ENCODE results near the gene PRR23E. TPM values are rescaled to one million over a fixed set of nuclear protein-coding genes. Genes with fewer than 3 reads are reported as not detected.
A peak's percentile ranks its signal among the peaks of the same experiment; 100 is the strongest.

Gene PRR23E
- total RNA-seq, 1 donor from 2014 or later, result not detected

GRCh38 chr3:127218454-127218922 is 25.6 kb downstream of the PRR23E start:
- Mint-ChIP-seq H3K27ac (no peak overlapping the region), H3K4me1 (ENCODE audit: unreplicated experiment) (peaks cover 9% of the 10 kb centered on the region), H3K36me3 (no peaks in the 10 kb centered on the region), H3K4me3 (no peak overlapping the region), H3K27me3 (peaks cover 17% of the 10 kb centered on the region), H3K9me3 (no peaks in the 10 kb centered on the region)
- TF ChIP-seq CTCF (conservative IDR thresholded peaks at IDR 0.05), result no peak
- no peak for DNase-seq (ENCODE audit: extremely low spot score, unreplicated experiment)

- Mint-ChIP-seq H3K27me3 (peaks cover 10% of the 10 kb centered on the region), H3K36me3 (no peaks in the 10 kb centered on the region), H3K4me1 (ENCODE audit: unreplicated experiment) (peaks cover 9% of the 10 kb centered on the region), H3K4me3 (no peak overlapping the region), H3K27ac (no peak overlapping the region), H3K9me3 (no peaks in the 10 kb centered on the region)
- no peak for TF ChIP-seq CTCF (conservative IDR thresholded peaks at IDR 0.05)
- DNase-seq (ENCODE audit: extremely low spot score, unreplicated experiment), result no peak
Measured at GRCh38 chr3:127220497-127220896, 27.6 kb downstream of the PRR23E start.

- Mint-ChIP-seq H3K4me1 (ENCODE audit: unreplicated experiment) (peaks cover 9% of the 10 kb centered on the region), H3K9me3 (no peaks in the 10 kb centered on the region), H3K4me3 (no peak overlapping the region), H3K27me3 (peaks cover 5% of the 10 kb centered on the region), H3K36me3 (no peaks in the 10 kb centered on the region), H3K27ac (no peak overlapping the region)
- peak; percentile 62 for DNase-seq (ENCODE audit: extremely low spot score, unreplicated experiment)
- TF ChIP-seq CTCF (conservative IDR thresholded peaks at IDR 0.05), result no peak
Measured at GRCh38 chr3:127221037-127221436, 28.1 kb downstream of the PRR23E start.

GRCh38 chr3:127221446-127222035 is 28.6 kb downstream of the PRR23E start:
- Mint-ChIP-seq H3K27me3 (peaks cover 5% of the 10 kb centered on the region), H3K4me1 (ENCODE audit: unreplicated experiment) (peaks cover 9% of the 10 kb centered on the region), H3K9me3 (no peaks in the 10 kb centered on the region), H3K27ac (no peak overlapping the region), H3K36me3 (no peaks in the 10 kb centered on the region), H3K4me3 (no peak overlapping the region)
- DNase-seq (ENCODE audit: extremely low spot score, unreplicated experiment), result peak; percentile 37
- no peak for TF ChIP-seq CTCF (conservative IDR thresholded peaks at IDR 0.05)

GRCh38 chr3:127222163-127222562 is 29.2 kb downstream of the PRR23E start:
- Mint-ChIP-seq H3K4me1 (ENCODE audit: unreplicated experiment) (peaks cover 9% of the 10 kb centered on the region), H3K27ac (no peak overlapping the region), H3K27me3 (peaks cover 5% of the 10 kb centered on the region), H3K36me3 (no peaks in the 10 kb centered on the region), H3K4me3 (no peak overlapping the region), H3K9me3 (no peaks in the 10 kb centered on the region)
- peak; percentile 60 for DNase-seq (ENCODE audit: extremely low spot score, unreplicated experiment)
- no peak for TF ChIP-seq CTCF (conservative IDR thresholded peaks at IDR 0.05)
